GM13977 (cell line): Measurements from ENCODE around the gene PLAGL1.

ENCODE experiments used
- DNase-seq: peaks from one replicate; pipeline ENCODE4 v3.0.0; 2012; ENCODE audit warnings: low spot score
- in situ Hi-C: fragments of 300-500 bp; cut with MboI; formaldehyde crosslinking; loops from one replicate; pipeline ENCODE4 v1.12.0; 2022; ENCODE audit warnings: low sequenced_read_pairs, low pct_unique_long_range_greater_than_20kb, mixed read lengths, inconsistent platforms; ENCODE audit not compliant: unreplicated experiment
- TF ChIP-seq, protein P1 (sequence below): IDR thresholded peaks from 2 replicates; pipeline ENCODE4 v1.5.1; 2012; ENCODE audit warnings: mild to moderate bottlenecking, control low read depth; ENCODE audit not compliant: insufficient read depth; ENCODE audit errors: extremely low read depth, missing control alignments

Gene PLAGL1

DNA sequence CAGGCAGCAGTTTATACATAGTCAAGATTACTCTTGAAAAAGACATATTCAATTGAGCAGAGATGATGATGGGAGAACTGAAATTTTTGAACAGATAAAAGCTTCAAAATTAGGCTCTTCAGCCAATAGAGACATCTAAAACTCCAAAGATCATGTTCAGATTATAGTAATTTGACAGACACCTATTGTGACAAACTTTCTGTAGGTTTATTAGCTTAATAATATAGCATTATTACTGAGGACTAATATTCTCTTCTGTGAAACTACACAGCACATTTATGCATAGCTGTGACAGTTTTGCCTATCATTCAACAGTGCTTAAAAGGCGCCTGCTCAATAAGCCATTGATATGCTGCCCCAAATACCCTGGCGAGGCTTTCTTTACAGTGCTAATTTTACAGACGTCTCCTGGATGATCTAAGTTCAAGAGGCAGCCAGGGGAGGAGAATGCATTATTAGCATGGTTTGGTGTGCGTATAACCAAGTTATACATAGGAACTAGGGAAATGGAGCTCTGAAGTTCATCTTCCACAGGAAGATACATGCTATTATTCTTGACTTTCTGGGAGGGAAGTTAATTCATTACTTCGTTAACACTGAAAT is 21.5 kb downstream of the PLAGL1 start:
- DNase-seq: no peak
- TF ChIP-seq, protein P1, sequence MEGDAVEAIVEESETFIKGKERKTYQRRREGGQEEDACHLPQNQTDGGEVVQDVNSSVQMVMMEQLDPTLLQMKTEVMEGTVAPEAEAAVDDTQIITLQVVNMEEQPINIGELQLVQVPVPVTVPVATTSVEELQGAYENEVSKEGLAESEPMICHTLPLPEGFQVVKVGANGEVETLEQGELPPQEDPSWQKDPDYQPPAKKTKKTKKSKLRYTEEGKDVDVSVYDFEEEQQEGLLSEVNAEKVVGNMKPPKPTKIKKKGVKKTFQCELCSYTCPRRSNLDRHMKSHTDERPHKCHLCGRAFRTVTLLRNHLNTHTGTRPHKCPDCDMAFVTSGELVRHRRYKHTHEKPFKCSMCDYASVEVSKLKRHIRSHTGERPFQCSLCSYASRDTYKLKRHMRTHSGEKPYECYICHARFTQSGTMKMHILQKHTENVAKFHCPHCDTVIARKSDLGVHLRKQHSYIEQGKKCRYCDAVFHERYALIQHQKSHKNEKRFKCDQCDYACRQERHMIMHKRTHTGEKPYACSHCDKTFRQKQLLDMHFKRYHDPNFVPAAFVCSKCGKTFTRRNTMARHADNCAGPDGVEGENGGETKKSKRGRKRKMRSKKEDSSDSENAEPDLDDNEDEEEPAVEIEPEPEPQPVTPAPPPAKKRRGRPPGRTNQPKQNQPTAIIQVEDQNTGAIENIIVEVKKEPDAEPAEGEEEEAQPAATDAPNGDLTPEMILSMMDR: no peak
- in situ Hi-C loops: no loop called here

DNA sequence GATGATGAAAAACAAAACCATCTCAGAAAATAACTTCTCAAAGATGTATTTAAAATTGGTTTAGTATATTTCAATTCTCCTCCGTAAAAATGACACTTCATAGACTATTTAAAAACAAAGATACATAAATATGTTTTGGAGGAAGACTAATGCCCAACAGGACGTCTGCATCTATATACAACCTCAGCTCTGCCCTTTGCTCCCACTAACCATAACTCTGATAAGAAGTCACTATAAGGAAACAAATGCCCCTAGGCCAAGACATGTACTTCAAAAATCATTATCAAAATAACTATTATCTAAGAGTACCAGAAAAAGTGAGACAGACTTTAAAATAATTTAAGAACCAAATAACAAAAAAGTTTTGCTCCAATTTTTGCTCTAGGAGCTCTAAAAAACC is 23.4 kb downstream of the PLAGL1 start:
- TF ChIP-seq, protein P1: no peak
- no peak for DNase-seq
- in situ Hi-C loops: no loop called here

GRCh38 chr6:143982968-143983367 is 25.1 kb downstream of the PLAGL1 start:
- DNase-seq: no peak
- TF ChIP-seq, protein P1: no peak
- in situ Hi-C loops: no loop called here

- TF ChIP-seq, protein P1: no peak
- in situ Hi-C loops: no loop called here
- DNase-seq: no peak
These were observed 27.1 kb downstream of the PLAGL1 start for GRCh38 chr6:143980921-143981320.

DNA sequence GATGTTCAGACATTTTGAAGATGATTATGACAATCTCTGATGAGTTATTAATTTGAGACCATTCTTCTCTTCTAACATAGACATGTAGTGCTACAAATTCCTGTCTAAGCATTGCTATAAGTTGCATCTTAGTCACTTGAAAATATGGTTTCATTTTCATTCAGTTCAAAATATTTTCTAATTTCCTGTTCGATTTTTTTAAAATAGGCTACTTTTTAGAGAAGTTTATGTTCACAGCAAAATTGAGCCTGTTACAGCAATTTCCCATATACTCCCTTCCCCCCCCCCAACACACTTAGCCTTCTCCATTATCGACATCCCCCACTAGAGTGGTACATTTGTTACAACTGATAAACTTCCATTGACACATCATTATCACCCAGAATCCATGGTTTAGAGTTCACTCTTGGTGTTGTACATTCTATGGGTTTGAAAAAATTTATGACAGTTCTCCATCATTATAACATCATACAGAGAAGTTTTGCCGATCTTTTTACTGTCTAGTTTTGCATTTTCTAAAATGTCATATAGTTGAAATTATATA is 31.2 kb downstream of the PLAGL1 start:
- TF ChIP-seq, protein P1: no peak
- DNase-seq: no peak
- in situ Hi-C loops: no loop called here

GRCh38 chr6:143974089-143974488 is 34.0 kb downstream of the PLAGL1 start:
- in situ Hi-C loops: no loop called here
- TF ChIP-seq, protein P1: no peak
- no peak for DNase-seq
